ENCODE measurements around the gene MDFI. TPM values are rescaled to one million over a fixed set of nuclear protein-coding genes. Genes with fewer than 3 reads are reported as not detected.

The MDFI gene
- polyA plus RNA-seq, 1 of the 3 experiments (the other 2 are of a cell fraction): 7.0 TPM

DNA sequence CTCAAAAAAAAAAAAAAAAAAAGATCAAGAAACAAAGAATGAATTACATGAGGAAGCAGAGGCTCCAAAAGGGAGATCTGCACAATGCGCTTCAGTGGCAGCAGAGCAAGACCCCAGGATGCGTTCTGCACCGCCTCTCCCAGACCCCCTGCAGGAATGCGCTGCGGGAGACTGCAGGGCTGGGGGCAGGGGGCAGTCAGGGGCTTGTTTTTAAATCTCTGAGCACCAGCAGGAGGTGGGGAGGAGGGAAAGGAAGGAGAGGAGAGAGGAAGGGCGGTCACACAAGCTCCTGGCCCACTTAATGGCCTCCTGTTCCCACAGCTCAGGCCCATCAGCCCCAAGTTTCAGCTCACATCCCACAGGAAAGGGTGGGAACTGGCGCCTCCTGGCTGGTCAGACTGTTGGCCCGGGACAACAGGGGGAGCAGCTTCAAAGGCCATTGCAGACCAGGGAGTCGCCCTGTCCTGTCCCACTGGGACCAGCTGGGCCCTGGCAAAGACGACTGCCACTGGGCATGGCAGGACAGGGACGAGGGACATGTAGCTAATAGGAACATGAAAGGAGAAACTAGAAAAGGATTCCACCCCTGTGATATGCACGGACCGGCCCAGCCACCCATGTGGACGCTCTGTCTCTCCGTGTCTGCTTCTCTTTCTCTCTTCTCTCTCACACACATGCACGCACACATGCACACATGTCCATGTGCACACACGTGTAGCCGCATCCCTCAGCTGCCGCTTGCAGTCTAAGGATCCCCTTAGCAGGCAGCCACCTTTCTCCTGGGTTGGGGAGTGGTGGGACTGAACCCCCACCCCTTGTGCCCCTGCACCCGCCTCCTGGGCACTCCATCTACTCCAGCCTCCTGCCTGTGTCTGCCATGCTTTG lies 62.4 kb downstream of the MDFI start:
- 90% methylated on average over 20 of the region's 20 CpGs for WGBS (ENCODE audit: low lambda C conversion rate)
- POLR2A ChIA-PET: interaction anchor here (0.9 kb wide), 1 partner anchor 33 kb away, joined by 3 read pairs; no protein-coding TSS in a partner anchor
- Histone ChIP-seq H3K36me3 (replicated peaks in 1 of 2; ENCODE audit: control insufficient read depth in 1 of 2, insufficient read depth in 2 of 2, low read length in 1 of 2) (no peaks in the 10 kb centered on the region), H3K4me2 (no peak overlapping the region), H3K79me2 (ENCODE audit: insufficient read depth) (peaks cover 31% of the 10 kb centered on the region), H3K9me3 (no peaks in the 10 kb centered on the region), H4K20me1 (ENCODE audit: insufficient read depth) (no peaks in the 10 kb centered on the region), H2AFZ (ENCODE audit: low read depth) (no peak overlapping the region), H3K27me3 (ENCODE audit: insufficient read depth) (no peaks in the 10 kb centered on the region), H3K4me3 (ENCODE audit: low read depth in 2 of 2, low read length in 1 of 2) (no peak overlapping the region), H3K9ac (no peak overlapping the region), H3K27ac (ENCODE audit: low read depth in 2 of 2, low read length in 1 of 2) (peak overlapping the region in 1 of 2 experiments; percentile 100; a peak in 1 of 4 replicates), H3K9me2 (no peaks in the 10 kb centered on the region), H3K4me1 (ENCODE audit: control insufficient read depth in 1 of 2, insufficient read depth in 2 of 2, low read depth in 1 of 2, low read length in 1 of 2) (peaks cover 21 to 35% of the 10 kb centered on the region in 2 experiments), H3F3A (replicated peaks; ENCODE audit: insufficient read depth) (peaks cover 43% of the 10 kb centered on the region)
- CTCF ChIA-PET: interaction anchor here (0.8 to 2.3 kb wide), 8 partner anchors 17 to 333 kb away, joined by 3 to 17 read pairs (median 3); partner anchors contain the start of gene TFEB
- no peak for DNase-seq
- TF ChIP-seq GABPA (IDR thresholded peaks at IDR 0.05; ENCODE audit: low read depth) (no peak), JUND (IDR thresholded peaks at IDR 0.05) (no peak), FOXJ3 (CRISPR knock-in tag; IDR thresholded peaks at IDR 0.05) (no peak)

DNA sequence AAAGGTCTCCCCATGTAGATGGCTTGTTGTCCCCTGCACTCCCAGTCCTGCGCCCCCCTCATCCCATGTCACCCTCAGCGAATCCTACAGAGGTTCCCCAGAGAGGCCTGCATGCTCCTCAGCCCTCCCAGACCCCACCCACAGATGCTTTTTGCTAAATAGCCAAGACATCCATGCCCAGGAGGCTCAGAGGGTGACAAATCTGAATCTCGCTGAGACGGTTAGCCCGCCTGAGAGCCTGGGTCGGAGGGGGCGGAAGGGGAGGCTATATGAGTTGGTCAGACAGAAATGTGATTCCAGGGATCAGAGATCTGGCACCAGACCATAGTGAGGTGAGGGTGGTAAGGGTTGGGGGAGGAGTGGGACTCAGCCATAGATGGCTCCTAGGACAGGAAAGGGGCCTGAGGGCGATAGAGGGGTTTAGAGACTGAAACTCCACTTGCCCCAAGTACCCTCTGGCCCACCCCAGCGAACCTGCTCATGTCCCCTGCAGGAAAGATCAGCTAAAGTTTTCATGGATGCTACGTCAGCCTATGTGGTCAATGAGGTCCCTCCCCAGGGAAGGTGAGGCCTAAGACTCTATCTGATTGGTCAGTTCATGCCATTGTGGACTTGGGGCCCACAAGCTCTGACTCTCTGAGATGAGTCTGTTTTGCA lies 63.9 kb downstream of the MDFI start:
- no peak for DNase-seq
- no peak overlapping the region for H2AFZ ChIP-seq (ENCODE audit: low read depth)
- no peaks in the 10 kb centered on the region for H3K9me3 ChIP-seq
- H3K79me2 ChIP-seq (ENCODE audit: insufficient read depth): peaks cover 31% of the 10 kb centered on the region
- H3K9me2 ChIP-seq: no peaks in the 10 kb centered on the region
- peaks cover 39% of the 10 kb centered on the region for H3F3A ChIP-seq (replicated peaks; ENCODE audit: insufficient read depth)
- no peaks in the 10 kb centered on the region for H4K20me1 ChIP-seq (ENCODE audit: insufficient read depth)
- POLR2A ChIA-PET: no interaction called here
- no peak overlapping the region for H3K4me3 ChIP-seq (ENCODE audit: low read depth in 2 of 2, low read length in 1 of 2)
- CTCF ChIA-PET: interaction anchor here (0.9 to 1.2 kb wide), 3 partner anchors 19 to 251 kb away, joined by 3 to 5 read pairs (median 3); no protein-coding TSS in a partner anchor
- peaks cover 36 to 39% of the 10 kb centered on the region in 2 experiments for H3K4me1 ChIP-seq (ENCODE audit: control insufficient read depth in 1 of 2, insufficient read depth in 2 of 2, low read depth in 1 of 2, low read length in 1 of 2)
- no peak overlapping the region for H3K9ac ChIP-seq
- H3K27ac ChIP-seq (ENCODE audit: low read depth in 2 of 2, low read length in 1 of 2): no peak overlapping the region
- no peak overlapping the region for H3K4me2 ChIP-seq
- 93% methylated on average over 9 of the region's 10 CpGs for WGBS (ENCODE audit: low lambda C conversion rate)
- H3K36me3 ChIP-seq (replicated peaks in 1 of 2; ENCODE audit: control insufficient read depth in 1 of 2, insufficient read depth in 2 of 2, low read length in 1 of 2): no peaks in the 10 kb centered on the region
- TF ChIP-seq CHD2 (IDR thresholded peaks at IDR 0.05; ENCODE audit: low read length, partially characterized antibody) (no peak), GABPA (IDR thresholded peaks at IDR 0.05; ENCODE audit: low read depth) (no peak), SMC3 (IDR thresholded peaks at IDR 0.05; ENCODE audit: low read depth, low read length) (no peak), JUND (IDR thresholded peaks at IDR 0.05) (no peak), SIN3A (IDR thresholded peaks at IDR 0.05; ENCODE audit: borderline replicate concordance, low read depth, low read length) (no peak), TCF12 (IDR thresholded peaks at IDR 0.05) (no peak), FOXM1 (IDR thresholded peaks at IDR 0.05; ENCODE audit: low read depth) (no peak), FOXJ3 (CRISPR knock-in tag; IDR thresholded peaks at IDR 0.05) (no peak), TAF1 (IDR thresholded peaks at IDR 0.05; ENCODE audit: borderline replicate concordance, low read depth, low read length) (no peak)
- no peaks in the 10 kb centered on the region for H3K27me3 ChIP-seq (ENCODE audit: insufficient read depth)

All from SK-N-SH (cell line).